ENCODE measurements around the gene FGD2.

Gene FGD2

DNA sequence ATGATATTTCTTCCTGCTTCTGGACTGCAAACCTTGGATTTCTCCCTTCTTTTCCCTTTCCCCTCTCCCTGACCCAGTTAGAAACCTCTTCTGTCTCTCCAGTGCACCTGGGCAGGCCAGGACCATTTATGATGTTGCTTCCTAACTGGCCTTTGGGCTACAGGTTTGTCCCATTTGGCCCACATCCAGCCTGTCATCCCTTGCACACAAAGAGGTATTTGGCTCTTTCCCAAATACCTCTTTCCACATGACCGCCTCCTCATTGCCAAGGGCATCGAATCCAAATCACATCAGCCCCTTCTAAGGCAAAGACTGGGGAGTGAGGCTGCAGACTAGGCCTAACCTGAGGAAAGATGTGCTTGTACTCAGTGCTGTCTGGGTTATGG lies 13.6 kb downstream of the FGD2 start:
- H3K4me3 ChIP-seq (ENCODE audit: control insufficient read depth, low read depth, low read length): no peak overlapping the region
- no peak for DNase-seq (ENCODE audit: low read depth)
- TF ChIP-seq, protein P1, sequence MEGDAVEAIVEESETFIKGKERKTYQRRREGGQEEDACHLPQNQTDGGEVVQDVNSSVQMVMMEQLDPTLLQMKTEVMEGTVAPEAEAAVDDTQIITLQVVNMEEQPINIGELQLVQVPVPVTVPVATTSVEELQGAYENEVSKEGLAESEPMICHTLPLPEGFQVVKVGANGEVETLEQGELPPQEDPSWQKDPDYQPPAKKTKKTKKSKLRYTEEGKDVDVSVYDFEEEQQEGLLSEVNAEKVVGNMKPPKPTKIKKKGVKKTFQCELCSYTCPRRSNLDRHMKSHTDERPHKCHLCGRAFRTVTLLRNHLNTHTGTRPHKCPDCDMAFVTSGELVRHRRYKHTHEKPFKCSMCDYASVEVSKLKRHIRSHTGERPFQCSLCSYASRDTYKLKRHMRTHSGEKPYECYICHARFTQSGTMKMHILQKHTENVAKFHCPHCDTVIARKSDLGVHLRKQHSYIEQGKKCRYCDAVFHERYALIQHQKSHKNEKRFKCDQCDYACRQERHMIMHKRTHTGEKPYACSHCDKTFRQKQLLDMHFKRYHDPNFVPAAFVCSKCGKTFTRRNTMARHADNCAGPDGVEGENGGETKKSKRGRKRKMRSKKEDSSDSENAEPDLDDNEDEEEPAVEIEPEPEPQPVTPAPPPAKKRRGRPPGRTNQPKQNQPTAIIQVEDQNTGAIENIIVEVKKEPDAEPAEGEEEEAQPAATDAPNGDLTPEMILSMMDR (conservative IDR thresholded peaks at IDR 0.05; ENCODE audit: control insufficient read depth, insufficient read depth, low read depth, low read length): no peak

DNA sequence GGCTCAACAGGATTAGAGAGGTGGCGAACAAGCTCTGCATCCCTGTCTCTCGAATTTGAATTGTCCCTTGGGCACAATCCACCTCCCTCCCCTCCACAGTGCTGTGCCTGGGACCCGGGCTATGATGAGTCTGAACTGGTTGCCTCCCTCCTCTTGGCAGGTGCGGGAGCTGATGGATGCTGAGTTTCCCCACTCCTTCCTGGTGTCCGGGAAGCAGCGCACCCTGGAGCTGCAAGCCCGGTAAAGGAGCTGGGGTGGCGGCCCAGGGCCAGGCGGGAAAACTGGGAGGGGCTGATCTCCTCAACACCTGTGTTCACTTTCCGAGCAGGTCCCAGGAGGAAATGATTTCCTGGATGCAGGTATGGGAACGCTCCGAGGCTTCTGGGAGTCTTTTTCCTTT lies 14.9 kb downstream of the FGD2 start:
- no peak overlapping the region for H3K4me3 ChIP-seq (ENCODE audit: control insufficient read depth, low read depth, low read length)
- TF ChIP-seq, protein P1 (conservative IDR thresholded peaks at IDR 0.05; ENCODE audit: control insufficient read depth, insufficient read depth, low read depth, low read length): no peak
- DNase-seq (ENCODE audit: low read depth): no peak

DNA sequence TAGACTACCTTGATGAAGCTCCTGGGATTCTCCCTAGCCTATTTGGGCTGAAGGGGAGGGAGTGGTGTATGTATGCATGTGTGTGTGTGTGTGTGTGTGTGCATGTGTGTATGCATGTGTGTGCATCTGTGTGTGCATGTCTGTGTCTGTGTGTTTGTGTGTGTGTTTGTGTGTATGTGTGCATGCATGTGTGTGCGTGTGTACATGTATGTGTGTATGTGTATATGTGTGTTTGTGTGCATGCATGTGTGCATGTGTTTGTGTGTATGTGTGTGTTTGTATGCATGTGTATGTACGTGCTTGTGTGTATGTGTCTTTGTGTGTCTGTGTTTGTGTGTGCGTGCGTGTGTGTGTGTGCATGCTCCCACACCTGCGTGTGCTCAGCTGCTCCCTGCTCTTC lies 15.4 kb downstream of the FGD2 start:
- TF ChIP-seq, protein P1 (conservative IDR thresholded peaks at IDR 0.05; ENCODE audit: control insufficient read depth, insufficient read depth, low read depth, low read length): no peak
- no peak overlapping the region for H3K4me3 ChIP-seq (ENCODE audit: control insufficient read depth, low read depth, low read length)
- no peak for DNase-seq (ENCODE audit: low read depth)

DNA sequence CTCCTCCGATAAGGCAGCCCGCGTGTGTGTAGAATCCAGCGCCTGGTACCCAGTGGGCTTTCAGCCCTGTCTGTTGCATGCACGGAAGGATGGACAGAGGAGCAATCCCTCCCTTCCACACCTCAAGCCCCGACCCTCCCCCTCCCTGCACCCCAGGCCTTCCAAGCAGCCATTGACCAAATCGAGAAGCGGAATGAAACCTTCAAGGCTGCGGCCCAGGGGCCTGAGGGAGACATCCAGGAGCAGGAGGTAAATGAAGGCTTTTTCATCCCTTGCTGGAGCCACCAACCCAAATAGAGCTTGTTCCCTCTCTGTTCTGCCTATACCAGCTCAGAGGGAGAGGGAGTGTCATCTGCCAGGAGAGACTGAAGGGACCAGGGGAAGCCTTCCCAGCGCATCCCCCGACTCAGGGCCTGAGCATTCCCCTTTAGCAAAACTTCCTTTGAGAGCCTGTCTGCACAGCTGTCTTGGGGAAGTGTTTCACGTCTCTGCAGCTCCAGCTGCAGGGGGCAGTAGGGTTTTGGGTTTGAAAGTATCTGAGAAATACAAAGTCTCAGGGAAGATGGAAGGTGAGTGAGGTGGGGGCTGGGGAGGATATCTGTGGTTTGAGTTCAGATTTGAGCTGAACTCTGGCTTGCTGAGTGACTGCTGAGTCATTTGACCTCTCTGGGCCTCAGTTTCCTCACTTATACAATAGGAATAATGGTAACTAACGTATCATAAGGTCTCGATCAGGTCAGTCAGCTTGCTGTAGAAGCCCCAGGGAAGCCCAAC lies 16.1 kb downstream of the FGD2 start:
- no peak overlapping the region for H3K4me3 ChIP-seq (ENCODE audit: control insufficient read depth, low read depth, low read length)
- TF ChIP-seq, protein P1 (conservative IDR thresholded peaks at IDR 0.05; ENCODE audit: control insufficient read depth, insufficient read depth, low read depth, low read length): peak; percentile 59

DNA sequence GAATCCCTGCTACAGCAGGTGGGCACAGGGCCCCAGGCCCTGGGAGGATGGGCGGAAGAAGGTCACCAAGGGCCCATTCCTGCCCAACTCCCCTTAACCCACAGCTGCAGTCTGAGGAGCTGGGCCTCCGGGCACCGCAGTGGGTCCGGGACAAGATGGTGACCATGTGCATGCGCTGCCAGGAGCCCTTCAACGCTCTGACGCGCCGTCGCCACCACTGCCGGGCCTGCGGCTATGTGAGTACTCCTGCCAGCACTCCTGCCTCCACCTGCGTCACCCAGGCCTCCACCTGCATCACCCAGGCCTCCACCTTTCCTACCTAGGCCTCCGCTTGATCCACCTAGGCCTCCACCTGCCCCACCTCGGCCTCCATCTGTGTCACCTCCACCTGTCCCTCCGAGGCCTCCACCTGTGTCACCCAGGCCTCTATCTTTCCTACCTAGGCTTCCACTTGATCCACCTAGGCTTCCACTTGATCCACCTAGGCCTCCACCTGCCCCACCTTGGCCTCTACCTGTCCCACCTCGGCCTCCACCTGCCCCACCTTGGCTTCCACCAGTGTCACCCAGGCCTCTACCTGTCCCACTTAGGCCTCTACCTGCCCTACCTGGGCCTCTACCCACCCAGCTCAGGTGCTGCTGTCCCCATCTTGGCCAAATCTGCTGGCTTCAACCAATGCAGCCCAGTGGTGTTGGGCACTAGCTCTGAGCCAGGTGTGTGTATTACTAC lies 16.8 kb downstream of the FGD2 start:
- no peak overlapping the region for H3K4me3 ChIP-seq (ENCODE audit: control insufficient read depth, low read depth, low read length)
- DNase-seq (ENCODE audit: low read depth): no peak
- TF ChIP-seq, protein P1 (conservative IDR thresholded peaks at IDR 0.05; ENCODE audit: control insufficient read depth, insufficient read depth, low read depth, low read length): no peak

More for the DNA sequence above, 16.1 kb downstream of the FGD2 start:
- peak; percentile 56 for DNase-seq (ENCODE audit: low read depth)

DNA sequence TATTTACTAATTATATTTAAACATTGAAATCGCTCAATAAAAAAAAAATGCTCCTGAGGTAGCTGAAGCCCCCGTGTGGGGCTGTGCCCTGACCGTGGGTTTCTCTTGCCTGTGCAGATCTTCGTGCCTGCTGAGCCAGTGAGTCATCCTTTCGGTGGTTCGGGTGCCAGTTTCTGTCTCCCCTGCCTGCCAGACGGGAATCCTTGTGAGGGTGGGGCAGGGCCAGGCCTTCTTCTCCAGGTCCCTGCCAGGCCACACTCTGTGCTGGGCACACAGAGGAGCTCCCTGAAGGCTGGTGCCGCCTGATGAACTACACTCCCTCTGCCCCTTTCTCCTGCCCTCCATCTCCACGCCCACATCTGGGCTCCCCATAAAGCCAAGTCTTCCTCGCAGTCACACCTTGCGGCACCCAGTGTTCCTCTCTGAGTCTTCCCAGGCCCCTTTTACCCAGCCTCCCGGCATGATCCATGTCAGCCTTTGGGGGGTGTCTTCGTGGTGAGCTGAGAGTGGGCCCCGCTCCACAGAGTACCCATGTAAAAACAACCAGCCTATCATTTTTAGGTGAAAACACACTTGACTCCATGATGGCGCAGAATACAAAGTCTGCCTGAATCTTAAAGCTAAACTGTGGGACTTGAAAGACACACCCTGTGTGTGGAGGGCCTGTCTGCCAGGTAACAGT lies 19.3 kb downstream of the FGD2 start:
- H3K4me3 ChIP-seq (ENCODE audit: control insufficient read depth, low read depth, low read length): no peak overlapping the region
- no peak for DNase-seq (ENCODE audit: low read depth)
- TF ChIP-seq, protein P1 (conservative IDR thresholded peaks at IDR 0.05; ENCODE audit: control insufficient read depth, insufficient read depth, low read depth, low read length): no peak
